ENCODE results near the gene SLC22A23.
"Not testable (repeated sequence)": the region's sequence is repeated elsewhere in the genome, so short reads cannot be mapped to it uniquely, and the experiment has no call there.

Gene SLC22A23

DNA sequence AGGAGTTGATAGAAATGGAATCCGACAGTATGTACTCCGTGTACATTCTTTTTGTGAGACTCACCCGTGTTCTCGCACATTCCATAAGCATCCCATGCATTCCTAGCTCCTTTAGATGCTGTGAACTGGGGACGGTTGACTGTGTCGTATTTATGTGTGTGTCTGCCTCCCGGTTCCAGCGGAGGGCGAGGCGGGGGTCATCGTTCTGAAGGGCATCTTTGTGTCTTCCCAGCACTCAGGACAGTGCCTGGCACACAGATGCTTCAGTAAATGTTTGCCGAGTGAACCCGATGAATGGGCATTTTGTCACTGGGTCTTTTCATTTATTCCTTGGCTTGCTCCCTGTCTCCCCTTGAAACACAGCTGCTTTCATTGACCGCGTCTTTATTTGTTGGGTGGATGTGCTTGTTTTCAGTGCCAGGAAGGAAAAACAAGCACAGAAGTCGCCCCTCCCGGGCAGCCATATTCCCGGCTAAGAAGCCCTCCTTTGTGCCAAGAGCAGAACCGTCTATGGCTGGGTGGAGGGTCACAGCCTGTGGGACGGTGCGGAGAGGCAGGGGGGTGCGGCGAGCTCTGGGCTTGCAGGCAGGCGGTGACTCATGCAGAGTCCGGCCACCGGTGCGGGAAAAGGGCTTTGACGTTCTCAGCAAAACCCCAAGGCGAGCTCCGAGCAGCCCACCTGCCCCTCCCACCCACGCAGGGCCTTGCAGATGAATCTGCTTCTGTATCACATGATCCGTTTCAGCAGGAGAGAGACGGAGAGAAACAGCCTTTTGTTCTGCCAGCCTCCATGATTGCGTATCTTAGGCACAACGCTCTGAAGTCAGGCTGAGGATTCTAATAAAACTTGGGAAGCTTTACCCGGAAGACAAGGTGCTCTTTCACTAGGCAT is 209.3 kb downstream of the SLC22A23 start:
- peak; percentile 69 for DNase-seq (ENCODE audit: low spot score)

DNA sequence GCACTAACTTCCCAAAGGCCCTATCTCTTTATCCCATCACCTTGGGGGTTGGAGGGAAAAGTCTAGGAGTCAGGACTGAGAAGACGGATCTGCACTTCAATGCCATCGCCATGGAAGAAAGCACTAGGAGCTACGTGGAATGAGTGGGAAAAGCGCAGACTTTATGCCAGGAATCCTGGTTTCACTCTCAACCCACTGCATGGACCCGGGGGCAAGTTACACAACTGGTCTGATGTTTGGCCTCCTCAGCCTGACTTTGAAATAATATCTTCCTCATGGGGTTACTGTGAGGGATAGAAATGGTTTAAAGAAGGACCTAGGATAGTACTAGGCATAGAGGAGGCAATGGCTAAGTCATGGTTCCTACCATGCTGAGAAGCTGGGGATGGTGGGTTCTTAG is 211.6 kb downstream of the SLC22A23 start:
- DNase-seq (ENCODE audit: low spot score): no peak

DNA sequence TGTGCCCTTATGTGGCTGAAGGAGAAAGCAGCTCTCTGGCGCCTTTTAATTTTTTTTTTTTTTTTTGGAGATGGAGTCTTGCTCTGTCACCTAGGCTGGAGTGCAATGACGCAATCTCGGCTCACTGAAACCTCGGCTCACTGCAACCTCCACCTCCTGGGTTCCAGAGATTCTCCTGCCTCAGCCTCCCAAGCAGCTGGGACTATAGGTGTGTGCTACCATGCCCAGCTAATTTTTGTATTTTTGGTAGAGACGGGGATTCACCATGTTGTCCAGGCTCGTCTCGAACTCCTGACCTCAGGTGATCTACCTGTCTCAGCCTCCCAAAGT is 212.1 kb downstream of the SLC22A23 start:
- DNase-seq (ENCODE audit: low spot score): not testable (repeated sequence)

DNA sequence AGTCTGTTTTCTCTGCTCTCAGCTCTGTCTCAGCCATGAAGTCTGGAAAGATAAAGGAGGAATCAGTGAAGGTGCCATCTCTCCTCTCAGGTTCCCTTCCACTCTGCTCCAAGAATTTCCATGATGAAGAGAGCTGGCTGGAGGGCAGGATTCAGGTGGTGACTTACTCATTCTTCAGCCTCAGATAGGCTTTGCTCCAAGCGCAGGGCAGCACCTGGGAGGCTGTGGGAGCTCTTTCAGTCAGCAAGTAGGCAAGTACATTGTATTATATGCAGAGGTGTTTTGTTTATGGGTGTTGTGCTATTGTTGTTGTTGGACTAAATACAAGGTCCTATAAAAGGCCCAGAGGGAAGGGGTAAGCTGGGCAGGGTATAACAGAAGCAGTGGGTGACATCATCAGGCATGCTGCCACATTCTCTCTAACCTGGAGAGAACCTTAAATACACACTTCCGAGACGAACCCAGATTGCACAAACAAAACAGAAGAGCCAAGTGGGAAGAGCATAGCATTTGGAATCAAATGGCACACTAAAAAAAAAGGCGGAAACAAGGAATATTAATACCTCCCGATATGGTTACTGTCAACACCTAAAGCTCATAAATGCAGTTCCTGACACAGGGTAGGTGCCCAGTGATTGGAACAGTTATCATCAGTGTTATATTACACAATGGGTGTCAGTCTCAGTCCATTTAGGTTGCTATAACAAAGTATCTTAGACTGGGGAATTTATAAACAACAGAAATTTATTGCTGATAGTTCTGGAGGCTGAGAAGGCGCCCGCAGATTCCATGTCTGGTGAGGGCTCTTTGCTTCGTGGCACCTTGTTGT is 212.6 kb downstream of the SLC22A23 start:
- DNase-seq (ENCODE audit: low spot score): no peak

DNA sequence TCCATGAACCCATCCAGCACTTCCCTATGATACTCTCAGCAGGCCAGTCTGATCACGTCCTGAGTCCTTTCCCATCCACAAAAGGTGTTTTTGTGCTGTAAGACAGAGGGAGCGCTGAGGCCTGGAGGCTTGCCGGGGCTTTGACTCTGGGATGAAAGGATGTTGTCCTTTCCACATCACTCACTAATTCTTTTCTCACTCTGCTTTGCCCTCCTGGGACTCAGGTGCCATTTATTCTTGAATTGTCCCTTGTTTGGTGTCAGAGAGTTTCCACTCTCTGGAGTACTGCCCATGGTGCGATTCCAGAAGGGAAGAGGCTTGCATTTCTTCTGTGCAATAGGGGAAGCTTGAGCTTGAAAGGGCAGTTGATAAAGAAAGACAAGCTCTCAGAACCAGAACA is 214.1 kb downstream of the SLC22A23 start:
- DNase-seq (ENCODE audit: low spot score): no peak

DNA sequence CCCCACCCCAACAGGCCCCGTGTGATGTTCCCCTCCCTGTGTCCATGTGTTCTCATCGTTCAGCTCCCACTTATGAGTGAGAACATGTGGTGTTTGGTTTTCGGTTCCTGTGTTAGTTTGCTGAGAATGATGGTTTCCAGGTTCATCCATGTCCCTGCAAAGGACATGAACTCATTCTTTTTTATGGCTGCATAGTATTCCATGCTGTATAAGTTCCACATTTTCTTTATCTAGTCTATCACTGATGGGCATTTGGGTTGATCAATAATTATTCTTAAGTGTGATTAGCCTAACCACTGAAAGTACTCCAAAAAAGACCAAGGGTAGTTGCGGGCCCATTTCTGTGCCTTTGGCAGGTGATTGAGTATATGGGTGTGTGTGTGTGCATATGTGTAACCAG is 215.1 kb downstream of the SLC22A23 start:
- DNase-seq (ENCODE audit: low spot score): not testable (repeated sequence)

DNA sequence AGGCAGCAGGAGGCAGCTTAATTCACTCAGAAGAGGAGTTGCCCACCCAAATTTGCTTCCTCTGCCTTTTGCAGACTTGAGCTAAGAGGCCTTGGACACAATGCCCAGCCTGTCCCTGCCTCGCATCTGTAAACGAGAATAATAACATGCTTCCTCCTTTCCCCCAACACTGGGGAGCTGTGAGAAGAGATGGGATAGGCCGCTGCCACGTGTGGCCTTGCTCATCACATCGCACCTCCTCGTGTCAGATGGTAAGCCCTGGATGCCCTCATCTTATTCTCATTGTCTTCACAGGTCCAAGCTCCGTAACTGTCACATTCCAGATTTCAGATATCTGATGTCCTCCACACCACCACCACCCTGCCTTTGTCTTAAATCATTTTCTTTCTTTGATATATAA is 216.3 kb downstream of the SLC22A23 start:
- DNase-seq (ENCODE audit: low spot score): no peak

DNA sequence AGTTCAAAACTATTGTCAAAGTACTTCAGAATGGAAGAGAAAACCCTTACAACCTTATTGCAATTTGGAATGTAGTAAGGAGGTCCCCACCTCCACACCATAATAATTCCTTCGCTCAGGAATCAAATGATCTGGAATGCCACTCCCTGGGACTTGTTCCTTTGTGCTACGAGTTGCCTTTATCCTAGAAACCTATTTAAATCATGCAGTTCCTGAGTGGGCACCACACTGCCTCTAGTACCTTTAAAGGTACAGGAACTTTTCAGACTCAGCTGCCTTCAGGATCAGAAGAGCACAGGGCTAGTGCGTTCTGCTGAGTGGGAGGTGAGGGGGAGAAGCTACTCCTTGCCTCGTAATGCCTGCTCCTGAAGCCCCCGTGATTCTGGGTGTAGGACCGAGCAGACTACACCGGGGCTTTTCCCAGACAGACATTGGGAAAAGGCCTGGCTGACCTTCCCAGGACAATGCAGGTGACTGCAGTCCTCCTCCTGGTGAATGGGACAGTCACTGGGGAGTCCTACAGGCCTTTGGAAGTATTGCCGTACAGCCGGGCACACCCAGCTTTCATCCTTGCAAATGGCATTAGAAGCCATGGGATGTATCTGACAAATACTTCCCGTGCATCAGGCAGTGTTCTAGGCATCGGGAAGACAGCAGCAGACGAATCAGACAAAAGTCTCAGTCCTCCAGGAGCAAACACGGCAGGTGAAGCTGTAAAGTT is 217.6 kb downstream of the SLC22A23 start:
- DNase-seq (ENCODE audit: low spot score): no peak

DNA sequence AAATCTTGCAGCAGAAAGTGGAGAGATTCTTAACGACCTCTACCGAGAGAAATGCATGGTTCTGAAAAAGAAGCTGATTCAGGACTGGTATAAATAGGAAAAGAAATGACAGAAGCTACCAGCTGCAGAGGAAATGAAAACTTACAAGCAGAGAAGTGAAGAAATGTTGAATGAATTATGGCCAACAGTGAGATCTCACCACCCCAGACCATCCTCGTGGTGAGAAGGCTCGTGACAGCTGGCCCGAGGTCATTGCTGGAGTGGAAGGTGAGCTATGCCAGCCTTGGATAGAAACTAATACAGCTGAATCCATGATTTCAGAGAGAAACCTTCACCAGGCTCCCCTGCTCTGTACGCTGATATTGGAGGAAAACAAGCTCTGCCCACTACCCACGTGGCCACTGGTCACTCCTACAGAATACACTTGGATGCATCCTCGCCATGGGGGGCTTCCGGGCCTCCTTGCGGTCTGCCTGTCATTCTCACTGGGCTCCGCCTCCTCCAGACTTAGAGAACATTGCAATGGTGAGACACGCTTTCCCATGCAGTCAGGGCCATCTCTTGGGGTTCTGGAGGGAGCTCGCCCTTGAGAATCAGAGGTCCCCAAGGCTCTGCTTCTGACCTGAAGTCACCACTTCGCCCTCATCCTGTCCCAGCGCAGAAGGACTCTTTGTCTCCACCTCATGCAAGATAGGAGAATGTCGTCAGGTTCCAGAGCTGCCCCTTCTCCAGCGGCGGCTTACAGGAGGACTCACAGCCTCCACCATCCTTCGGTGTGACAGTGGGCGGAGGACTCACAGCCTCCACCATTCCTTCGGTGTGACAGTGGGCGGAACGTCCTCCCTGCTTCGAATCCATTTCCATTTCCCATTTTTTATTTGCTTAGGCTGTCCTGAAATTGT is 218.8 kb downstream of the SLC22A23 start:
- DNase-seq (ENCODE audit: low spot score): no peak

DNA sequence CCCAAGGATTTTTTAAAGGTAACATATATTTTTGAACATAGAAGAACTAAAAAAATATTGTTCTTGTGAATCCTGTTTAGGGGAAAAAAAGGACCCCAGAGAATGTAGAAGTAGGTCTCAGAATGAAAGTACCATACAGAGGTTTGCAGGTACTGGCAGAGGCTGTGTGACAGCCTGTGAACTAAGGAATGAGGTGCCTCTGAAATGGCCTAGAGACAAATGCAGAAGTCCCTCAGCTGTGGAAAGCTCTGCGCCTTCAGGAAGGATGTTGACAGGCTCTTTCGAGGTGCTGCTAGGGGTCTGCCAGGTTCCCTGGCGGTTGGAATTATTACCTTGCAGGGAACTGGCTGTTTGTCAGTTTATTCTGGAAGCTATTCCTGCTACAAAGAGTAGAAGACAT is 220.8 kb downstream of the SLC22A23 start:
- DNase-seq (ENCODE audit: low spot score): no peak

DNA sequence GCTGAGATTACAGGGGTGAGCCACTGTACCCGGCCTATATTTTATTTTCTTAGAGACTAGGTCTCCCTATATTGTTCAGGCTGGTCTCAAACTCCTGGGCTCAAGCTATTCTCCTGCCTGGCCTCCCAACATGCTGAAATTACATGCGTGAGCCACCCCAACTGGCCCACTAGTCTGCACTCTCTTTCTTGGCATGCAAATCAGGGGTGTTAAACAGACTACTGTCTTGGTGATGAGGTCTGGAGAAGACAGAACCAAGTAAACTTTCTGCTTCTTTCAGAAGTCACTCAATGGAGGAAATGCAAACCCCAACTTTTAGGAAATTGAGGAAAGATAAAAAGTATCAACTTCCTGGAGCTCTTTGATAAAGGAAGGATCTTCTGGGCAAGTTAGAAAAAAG is 221.4 kb downstream of the SLC22A23 start:
- DNase-seq (ENCODE audit: low spot score): no peak

DNA sequence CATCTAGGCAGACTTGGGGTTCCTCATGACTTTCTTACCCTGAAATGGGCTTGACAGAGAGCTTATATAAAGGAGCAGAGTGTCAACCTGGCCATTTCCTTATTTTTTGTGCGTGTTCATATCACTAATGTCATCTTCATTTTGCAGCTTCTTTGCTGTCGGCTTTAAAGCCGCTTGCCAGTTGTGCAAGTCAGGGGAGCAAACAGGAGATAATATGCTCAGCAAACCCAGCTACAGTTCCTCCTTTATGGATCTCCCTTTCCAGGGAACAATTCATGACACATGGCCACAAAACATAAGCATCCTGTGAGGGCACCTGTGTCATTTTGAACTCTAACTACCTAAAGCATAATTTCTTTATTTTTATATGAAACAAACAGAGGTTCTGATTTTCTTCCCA is 222.9 kb downstream of the SLC22A23 start:
- DNase-seq (ENCODE audit: low spot score): no peak

DNA sequence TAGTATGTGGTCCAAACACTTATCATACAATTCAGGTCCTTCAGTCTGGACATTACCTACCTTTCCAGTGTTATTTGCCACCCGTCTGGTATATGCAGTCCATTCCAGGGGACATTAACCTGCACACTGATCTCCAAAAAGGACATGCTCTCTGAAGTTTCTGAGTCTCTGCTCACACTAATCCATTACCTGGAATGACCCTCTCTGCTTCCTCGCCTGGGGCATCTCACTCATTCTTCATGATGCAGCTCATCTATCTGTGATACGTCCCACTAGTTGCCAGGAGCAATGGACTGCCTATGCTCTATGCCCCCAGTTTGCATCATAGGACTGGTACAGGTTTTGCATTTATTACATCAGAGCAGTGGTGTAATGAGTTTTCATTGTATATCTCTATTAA is 223.5 kb downstream of the SLC22A23 start:
- DNase-seq (ENCODE audit: low spot score): no peak

DNA sequence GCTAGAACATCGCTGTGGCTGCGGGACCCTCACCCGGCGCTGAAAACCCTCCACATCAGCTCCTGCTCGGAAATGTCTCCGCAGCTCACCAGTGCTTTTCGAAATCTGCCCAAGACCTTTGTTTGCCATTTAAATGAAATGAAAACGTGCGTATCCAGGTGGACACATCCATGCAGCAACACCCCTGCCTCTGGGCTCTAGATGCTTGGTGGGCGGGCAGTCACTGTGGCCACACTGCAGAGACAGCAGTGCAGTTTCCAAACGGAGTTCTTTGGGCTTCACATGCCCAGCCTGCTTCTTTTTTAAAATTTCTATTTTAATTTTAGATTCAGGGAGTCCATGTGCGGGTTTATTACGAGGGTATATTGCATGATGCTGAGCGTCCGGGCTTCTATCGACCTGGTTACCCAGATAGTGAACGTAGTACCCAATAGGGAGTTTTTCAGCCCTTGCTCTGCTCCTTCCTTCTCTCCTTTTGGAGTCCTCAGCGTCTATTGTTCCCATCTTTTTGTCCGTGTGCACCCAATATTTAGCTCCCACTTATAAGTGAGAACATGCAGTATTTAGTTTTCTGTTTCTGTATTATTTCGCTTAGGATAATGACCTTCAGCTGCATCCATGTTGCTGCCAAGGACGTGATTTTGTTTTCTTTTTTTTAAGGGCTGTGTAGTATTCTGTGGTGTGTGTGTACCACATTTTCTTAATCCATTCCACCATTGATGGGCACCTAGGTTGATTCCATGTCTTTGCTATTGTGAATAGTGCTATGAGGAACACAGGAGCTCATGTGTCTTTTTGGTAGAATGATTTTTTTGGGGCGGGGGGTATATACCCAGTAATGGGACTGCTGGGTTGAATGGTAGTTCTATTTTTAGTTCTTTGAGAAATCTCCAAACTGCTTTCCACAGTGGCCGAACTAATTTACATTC is 224.6 kb downstream of the SLC22A23 start:
- no peak for DNase-seq (ENCODE audit: low spot score)

DNA sequence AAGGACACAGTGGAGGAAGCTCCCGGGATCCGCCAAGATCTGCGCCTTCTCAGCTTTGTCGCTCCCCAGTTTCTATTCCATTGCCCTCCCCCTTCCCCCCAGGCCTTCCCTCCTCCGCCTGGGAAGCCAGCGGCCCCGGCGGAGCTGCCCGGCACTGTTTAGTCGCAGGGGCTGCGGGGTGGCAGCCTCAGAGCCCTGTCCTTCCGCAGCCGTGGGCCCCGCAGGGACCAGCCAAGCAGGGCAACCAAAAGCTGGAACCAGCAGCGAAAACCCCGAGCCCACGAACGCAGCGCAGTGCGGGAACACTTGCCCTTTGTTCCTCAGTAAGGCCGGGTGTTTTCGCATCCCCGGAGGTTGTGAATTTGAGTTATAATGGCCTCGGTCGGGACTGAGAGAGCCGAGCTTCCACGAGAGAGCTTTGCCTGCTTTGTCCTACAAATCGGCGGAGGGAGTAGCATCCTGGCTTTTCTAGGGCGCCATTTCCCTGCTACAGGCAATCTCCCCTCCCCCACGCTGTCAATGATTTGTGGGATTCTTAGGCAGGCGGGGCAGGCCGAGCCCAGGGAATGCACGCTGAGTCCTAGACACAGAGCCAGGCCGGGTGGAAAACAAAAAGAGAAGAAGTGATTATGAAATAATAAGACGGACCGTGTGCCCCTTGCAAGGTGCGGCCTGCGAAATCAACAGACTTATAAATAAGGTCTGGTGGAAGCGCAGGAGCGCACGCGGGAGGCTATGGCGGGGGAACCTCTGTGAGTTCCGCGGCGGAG is 225.4 kb downstream of the SLC22A23 start:
- DNase-seq (ENCODE audit: low spot score): peak; percentile 87

DNA sequence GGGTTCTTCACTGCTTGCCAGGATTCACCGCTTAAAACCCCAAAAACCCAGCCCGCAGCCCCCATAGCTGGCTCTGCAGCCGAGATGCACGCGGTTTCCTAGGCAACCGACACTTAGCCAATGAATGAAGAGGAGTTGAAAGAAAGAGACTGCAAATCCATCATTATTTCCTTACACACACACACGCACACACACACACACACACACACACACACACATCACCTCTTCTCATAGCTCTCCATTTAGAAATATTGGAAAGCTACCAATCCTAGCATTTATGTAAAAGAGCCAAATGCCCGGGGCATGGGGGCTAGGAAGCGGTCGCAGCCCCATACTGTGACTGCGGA is 226.0 kb downstream of the SLC22A23 start:
- DNase-seq (ENCODE audit: low spot score): peak; percentile 73

DNA sequence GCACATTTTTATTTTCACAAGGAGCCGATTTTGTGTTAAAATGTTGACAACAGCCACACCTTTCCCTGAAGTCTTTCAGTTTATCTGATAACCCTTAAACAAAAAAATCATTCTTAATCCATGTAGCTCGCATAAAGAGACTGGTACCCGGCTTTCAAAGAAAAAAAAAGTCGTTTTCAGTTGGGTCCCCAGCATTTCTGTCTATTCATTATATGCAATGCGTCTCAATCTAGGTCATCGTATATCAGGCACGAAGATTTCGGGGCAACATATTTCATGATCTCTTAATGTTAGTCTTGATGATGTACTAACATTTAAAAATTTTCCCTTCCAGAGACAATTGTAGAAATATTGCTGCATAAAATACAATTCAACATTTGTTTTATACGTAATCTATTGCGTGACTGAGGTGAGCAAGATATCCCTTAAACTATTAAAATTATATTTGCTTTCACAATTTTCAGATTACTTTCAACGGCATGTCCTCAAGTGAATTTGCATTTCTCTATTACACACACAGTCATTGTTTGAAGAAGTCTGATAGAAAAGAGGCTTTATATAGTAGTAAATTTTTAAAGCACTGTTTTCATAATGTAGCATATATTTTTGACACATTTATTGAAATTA is 226.5 kb downstream of the SLC22A23 start:
- no peak for DNase-seq (ENCODE audit: low spot score)

DNA sequence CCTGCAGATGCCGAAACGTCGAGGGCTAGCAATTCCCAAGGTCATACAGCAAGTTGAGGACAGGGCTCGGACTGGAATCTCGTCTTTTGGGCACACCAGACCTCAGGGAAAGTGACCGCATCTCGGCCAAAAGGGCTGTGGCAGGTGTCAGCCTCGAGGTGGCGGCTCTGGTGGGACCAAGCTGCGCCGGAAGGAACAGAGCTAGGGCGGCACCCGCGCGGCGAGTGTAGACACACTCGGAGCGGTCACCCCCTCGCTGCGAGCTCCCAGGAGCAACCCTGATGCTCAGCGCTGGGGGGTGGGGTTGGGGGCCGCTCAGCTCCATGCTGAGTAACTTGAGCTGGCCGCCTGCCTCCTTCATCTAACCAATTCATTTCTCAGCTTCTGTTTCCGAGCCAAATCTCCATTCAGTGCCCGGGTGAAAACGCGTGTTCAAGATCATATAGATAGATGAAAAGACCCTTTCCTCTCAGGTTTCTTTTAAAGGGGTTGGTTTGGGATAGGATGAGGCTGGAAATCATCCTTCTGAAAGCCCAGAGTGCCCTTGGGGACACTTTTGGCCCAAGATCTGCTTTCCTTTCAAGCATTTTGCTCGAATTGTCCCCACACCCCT is 227.2 kb downstream of the SLC22A23 start:
- DNase-seq (ENCODE audit: low spot score): peak; percentile 75
